ENCODE measurements around the gene CHPF.

CHPF gene

GRCh38 chr2:219566640-219567039 lies 23.0 kb upstream of the CHPF start:
- no peak for DNase-seq

GRCh38 chr2:219565130-219566080 lies 21.8 kb upstream of the CHPF start:
- no peak for DNase-seq

GRCh38 chr2:219563271-219563928 lies 19.8 kb upstream of the CHPF start:
- no peak for DNase-seq

GRCh38 chr2:219562049-219563020 lies 18.7 kb upstream of the CHPF start:
- DNase-seq: no peak

- no peak for DNase-seq
Observed at GRCh38 chr2:219561179-219562048, 17.8 kb upstream of the CHPF start.

- no peak for DNase-seq
Observed at GRCh38 chr2:219560893-219561178, 17.2 kb upstream of the CHPF start.

GRCh38 chr2:219560037-219560892 lies 16.7 kb upstream of the CHPF start:
- DNase-seq: no peak

GRCh38 chr2:219559156-219559915 lies 15.7 kb upstream of the CHPF start:
- DNase-seq: no peak

GRCh38 chr2:219557791-219558785 lies 14.5 kb upstream of the CHPF start:
- no peak for DNase-seq

GRCh38 chr2:219557320-219557719 lies 13.7 kb upstream of the CHPF start:
- no peak for DNase-seq

- no peak for DNase-seq
Observed at GRCh38 chr2:219556413-219556812, 12.8 kb upstream of the CHPF start.

GRCh38 chr2:219555956-219556355 lies 12.3 kb upstream of the CHPF start:
- DNase-seq: no peak

- DNase-seq: no peak
Observed at GRCh38 chr2:219554350-219554749, 10.7 kb upstream of the CHPF start.

- no peak for DNase-seq
Observed at GRCh38 chr2:219553463-219553963, 9.9 kb upstream of the CHPF start.

GRCh38 chr2:219553168-219553417 lies 9.5 kb upstream of the CHPF start:
- DNase-seq: no peak

GRCh38 chr2:219552382-219553167 lies 9.0 kb upstream of the CHPF start:
- DNase-seq: peak; percentile 67

GRCh38 chr2:219551441-219552381 lies 8.1 kb upstream of the CHPF start:
- peak; percentile 67 for DNase-seq

All from DMS79 (cell line).